TTC549 (cell line): ENCODE results near the gene DCAF6.

ENCODE experiments used
- FAIRE-seq: peaks from 2 replicates; lab custom pipeline; 2012; peaks lifted over from hg19 to GRCh38; lab: Jason Lieb, UNC

The DCAF6 gene

DNA sequence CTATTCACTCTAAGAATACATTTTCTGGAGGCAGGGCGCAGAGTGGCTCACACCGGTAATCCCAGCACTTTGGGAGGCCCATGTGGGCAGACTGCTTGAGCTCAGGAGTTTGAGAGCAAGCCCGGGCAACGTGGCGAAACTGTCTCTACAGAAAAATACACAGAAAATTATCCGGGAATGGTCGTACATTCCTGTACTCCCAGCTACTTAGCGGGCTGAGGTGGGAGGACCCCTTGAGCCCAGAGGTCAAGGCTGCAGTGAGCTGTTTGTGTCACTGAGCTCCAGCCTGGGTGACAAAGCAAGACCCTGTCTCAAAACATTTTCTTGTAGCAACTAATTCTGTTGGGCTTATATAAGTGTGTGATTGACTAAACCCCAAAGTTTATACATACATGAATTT lies 169.8 kb downstream of the DCAF6 start:
- no peak for FAIRE-seq

GRCh38 chr1:168110896-168111545 lies 174.5 kb downstream of the DCAF6 start:
- FAIRE-seq = no peak

GRCh38 chr1:168112673-168113305 lies 176.3 kb downstream of the DCAF6 start:
- no peak for FAIRE-seq

- FAIRE-seq = no peak
Observed at GRCh38 chr1:168114845-168115244, 178.4 kb downstream of the DCAF6 start.

DNA sequence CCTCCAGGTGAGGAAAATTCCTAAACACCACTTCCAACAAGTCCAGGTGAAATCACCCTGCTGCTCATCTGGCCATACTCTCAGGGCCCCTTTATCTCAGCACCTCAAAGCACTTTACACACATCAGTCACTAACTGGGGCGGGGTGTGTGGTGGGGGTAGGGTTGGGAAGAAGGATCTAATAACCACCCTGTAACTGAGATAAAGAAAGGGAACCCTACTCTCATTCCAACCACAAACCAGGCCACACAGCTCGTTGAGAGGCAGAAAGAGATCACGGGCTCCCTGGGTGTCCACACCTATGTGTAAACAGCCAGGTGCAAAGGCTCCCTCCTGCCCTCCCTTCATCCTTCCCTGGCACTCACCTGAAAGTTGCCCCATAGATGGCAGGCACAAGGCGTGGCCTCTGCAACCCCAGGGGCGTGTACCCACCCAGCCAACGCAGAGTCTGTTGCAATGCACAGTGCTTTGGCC lies 179.9 kb downstream of the DCAF6 start:
- no peak for FAIRE-seq

- no peak for FAIRE-seq
Observed at GRCh38 chr1:168119750-168120149, 183.3 kb downstream of the DCAF6 start.

GRCh38 chr1:168121401-168122011 lies 185.0 kb downstream of the DCAF6 start:
- no peak for FAIRE-seq

DNA sequence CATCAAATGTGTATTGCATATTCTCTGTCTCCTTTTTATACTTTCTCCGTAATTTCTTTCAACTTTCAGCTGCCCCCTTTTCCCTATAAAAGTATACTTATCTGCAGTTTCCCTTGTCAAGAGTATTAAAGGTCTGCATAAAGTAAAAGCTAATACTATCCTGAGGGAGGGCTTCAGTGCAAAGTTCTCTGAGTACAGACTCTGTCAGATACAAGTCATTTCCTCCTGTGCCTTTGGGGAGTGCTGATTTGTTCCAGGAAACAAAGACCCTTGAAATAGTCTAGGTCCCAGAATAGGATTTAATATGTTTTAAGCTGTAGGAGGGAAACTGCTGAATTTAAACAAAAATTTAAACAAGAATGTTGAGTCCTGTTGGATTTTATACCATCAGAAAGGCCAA lies 188.6 kb downstream of the DCAF6 start:
- no peak for FAIRE-seq
